Panc1 (cell line): ENCODE results near the gene UBE2J1.

Experiments used
- CTCF ChIP-seq: fragments of 450-650 bp; IDR thresholded peaks from 2 replicates; pipeline ENCODE4 v1.5.1; 2017; ENCODE audit warnings: mild to moderate bottlenecking
- POLR2AphosphoS5 ChIP-seq: IDR thresholded peaks from 2 replicates; pipeline ENCODE4 v1.6.1; 2012; ENCODE audit warnings: mild to moderate bottlenecking, low read depth, low read length, moderate library complexity
- REST ChIP-seq, 2 experiments: IDR thresholded peaks; 2 replicates each; pipeline ENCODE4 v1.6.1; 2011 to 2012; ENCODE audit warnings: low read depth in 2 of 2, control low read depth in 1 of 2, low read length in 1 of 2, mild to moderate bottlenecking in 1 of 2, moderate library complexity in 1 of 2; ENCODE audit not compliant: insufficient read depth in 1 of 2
- SIN3A ChIP-seq: IDR thresholded peaks from 2 replicates; pipeline ENCODE4 v1.6.1; 2012; ENCODE audit warnings: low read depth, mild to moderate bottlenecking, low read length, moderate library complexity, borderline replicate concordance; ENCODE audit not compliant: insufficient read depth
- TCF7L2 ChIP-seq: IDR thresholded peaks from 2 replicates; pipeline ENCODE4 v1.6.1; 2011; ENCODE audit warnings: mild to moderate bottlenecking, low read depth, low read length, inconsistent platforms

GRCh38 chr6:89308525-89309395 lies 43.8 kb downstream of the UBE2J1 start:
- no peak for TF ChIP-seq CTCF
- TF ChIP-seq POLR2AphosphoS5 = no peak
- TF ChIP-seq REST (IDR thresholded peaks at IDR 0.05; ENCODE audit: insufficient read depth in 1 of 2, low read depth in 2 of 2, low read length in 1 of 2) = no peak
- no peak for TF ChIP-seq SIN3A
- TF ChIP-seq TCF7L2 = no peak
